Left ventricle myocardium inferior (tissue), 1 donor: ENCODE measurements around the gene SLC24A3. TPM values are rescaled to one million over a fixed set of nuclear protein-coding genes. Genes with fewer than 3 reads are reported as not detected.

Experiments
- DNase-seq: peaks from one replicate; pipeline ENCODE4 v3.0.0-alpha.2; 2020
- H3K27ac ChIP-seq: fragments of 200-600 bp; replicated peaks from 2 replicates; pipeline ENCODE4 v1.8.0; 2021
- H3K27me3 ChIP-seq: fragments of 200-600 bp; 2 replicates; pipeline ENCODE4 v1.8.0; 2021; ENCODE audit warnings: low read depth
- H3K36me3 ChIP-seq: fragments of 200-600 bp; 2 replicates; pipeline ENCODE4 v1.8.0; 2021
- H3K4me1 ChIP-seq: fragments of 200-600 bp; 2 replicates; pipeline ENCODE4 v1.8.0; 2021
- H3K4me3 ChIP-seq: fragments of 200-600 bp; 2 replicates; pipeline ENCODE4 v1.8.0; 2021; ENCODE audit warnings: mild to moderate bottlenecking, moderate library complexity
- H3K9me3 ChIP-seq: fragments of 200-600 bp; replicated peaks from 2 replicates; pipeline ENCODE4 v1.8.0; 2021
- intact Hi-C: fragments of 100-400 bp; cut with micrococcal nuclease; formaldehyde crosslinking; loops from one replicate; pipeline ENCODE4 v1.11.0; 2022
- total RNA-seq: library from RNA; stranded (reverse); fragmentation: NEBNext Ultra II Directional; extraction: Animal tissue kit (Norgen Biotek cat#: 25700); gene quantifications from one replicate; pipeline ENCODE4 v1.2.1, GENCODE V29; 2021
- TF ChIP-seq, protein P1 (sequence below): fragments of 200-600 bp; IDR thresholded peaks from 2 replicates; pipeline ENCODE4 v1.8.0; 2021; ENCODE audit warnings: antibody characterized with exemption, mild to moderate bottlenecking, borderline replicate concordance
- donor health status: DM: no; HTN: yes; CAD: no; lungs with severe emphysema.

The SLC24A3 gene
- total RNA-seq, 1 donor from 2014 or later, result 1.3 TPM

DNA sequence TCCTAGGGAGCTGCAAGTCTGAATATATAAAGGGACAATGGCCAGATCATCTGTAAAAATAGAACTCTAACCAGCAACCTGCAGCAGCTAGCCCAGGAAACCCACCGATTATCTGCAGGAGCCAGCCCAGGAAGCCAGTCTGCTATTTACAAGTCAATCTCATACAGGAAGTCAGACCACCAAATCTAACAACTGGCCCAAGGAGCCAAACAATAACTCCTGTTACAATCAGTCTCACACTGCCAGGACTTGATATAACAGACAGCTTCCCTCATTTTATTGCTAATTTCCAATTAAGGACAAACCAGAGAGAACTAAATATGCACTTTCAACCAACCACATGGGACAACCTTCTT lies 531.2 kb downstream of the SLC24A3 start:
- Histone ChIP-seq H3K9me3 (peaks cover 5% of the 10 kb centered on the region), H3K36me3 (no peaks in the 10 kb centered on the region), H3K27ac (no peak overlapping the region), H3K27me3 (no peaks in the 10 kb centered on the region), H3K4me1 (no peaks in the 10 kb centered on the region), H3K4me3 (no peak overlapping the region)
- TF ChIP-seq, protein P1, sequence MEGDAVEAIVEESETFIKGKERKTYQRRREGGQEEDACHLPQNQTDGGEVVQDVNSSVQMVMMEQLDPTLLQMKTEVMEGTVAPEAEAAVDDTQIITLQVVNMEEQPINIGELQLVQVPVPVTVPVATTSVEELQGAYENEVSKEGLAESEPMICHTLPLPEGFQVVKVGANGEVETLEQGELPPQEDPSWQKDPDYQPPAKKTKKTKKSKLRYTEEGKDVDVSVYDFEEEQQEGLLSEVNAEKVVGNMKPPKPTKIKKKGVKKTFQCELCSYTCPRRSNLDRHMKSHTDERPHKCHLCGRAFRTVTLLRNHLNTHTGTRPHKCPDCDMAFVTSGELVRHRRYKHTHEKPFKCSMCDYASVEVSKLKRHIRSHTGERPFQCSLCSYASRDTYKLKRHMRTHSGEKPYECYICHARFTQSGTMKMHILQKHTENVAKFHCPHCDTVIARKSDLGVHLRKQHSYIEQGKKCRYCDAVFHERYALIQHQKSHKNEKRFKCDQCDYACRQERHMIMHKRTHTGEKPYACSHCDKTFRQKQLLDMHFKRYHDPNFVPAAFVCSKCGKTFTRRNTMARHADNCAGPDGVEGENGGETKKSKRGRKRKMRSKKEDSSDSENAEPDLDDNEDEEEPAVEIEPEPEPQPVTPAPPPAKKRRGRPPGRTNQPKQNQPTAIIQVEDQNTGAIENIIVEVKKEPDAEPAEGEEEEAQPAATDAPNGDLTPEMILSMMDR, result no peak
- DNase-seq, result no peak
- intact Hi-C loops, result no loop called here

DNA sequence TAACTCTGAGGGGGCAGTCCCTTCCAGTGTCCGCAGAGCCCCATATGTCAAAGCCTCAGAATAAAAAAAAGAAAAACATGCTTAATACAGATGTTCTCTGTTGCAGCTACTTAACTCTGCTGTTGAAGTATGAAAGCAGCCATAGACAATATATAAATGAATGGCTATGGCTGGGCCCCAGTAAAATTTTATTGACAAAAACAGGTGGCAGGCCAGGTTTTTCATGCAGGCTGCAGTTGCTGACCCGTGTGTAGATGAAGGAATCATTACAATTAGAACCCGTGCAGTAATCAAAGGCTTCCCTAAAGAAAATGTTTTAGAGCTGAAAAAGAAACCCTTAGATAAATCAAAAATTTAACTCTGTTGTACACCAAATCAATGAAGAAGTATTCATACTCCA lies 532.7 kb downstream of the SLC24A3 start:
- Histone ChIP-seq H3K27me3 (no peaks in the 10 kb centered on the region), H3K4me1 (peaks cover 8% of the 10 kb centered on the region), H3K9me3 (peaks cover 5% of the 10 kb centered on the region), H3K27ac (no peak overlapping the region), H3K36me3 (no peaks in the 10 kb centered on the region), H3K4me3 (no peak overlapping the region)
- TF ChIP-seq, protein P1, result no peak
- intact Hi-C loops, result no loop called here
- no peak for DNase-seq

DNA sequence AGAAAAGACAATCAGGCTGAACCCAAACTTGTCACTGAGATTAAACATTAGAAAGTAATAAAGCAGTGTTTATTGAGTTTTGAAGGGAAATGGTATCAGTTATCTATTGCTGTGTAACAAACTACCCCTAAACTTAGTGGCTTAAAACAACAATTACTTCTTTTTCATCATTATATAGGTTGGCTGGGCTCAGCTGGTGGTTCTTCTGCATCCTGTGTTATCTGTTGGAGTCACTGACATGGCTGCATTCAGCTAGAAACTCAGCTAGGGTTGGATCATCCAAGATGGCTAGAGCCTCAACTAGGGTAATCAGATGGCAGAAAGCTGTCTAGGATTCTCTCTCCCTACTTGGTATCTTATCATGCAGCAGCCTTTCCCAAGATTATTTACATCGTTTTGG lies 533.1 kb downstream of the SLC24A3 start:
- intact Hi-C loops, result no loop called here
- no peak for DNase-seq
- H3K27ac ChIP-seq, result no peak overlapping the region
- H3K4me3 ChIP-seq, result no peak overlapping the region
- H3K4me1 ChIP-seq, result peaks cover 12% of the 10 kb centered on the region
- no peaks in the 10 kb centered on the region for H3K27me3 ChIP-seq
- TF ChIP-seq, protein P1, result no peak
- H3K9me3 ChIP-seq, result peaks cover 5% of the 10 kb centered on the region
- no peaks in the 10 kb centered on the region for H3K36me3 ChIP-seq

DNA sequence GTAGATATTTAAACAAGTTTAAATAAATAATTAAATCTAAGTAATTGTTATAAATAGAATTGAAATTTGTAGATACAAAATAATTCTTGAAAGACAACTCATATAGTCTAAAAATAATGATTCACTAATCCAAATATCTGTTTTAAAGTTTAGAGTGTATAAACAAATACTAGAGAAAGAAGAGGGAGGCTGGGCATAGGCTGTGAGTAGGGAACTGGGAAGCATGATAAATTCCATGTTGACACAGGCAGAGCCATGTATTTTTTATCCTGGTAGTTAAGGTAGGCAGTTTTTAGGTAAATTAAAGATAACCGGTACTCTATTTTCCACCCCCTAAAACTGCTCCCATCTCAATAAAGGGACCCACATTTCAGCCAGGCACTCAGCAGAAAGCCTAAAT lies 534.0 kb downstream of the SLC24A3 start:
- H3K36me3 ChIP-seq, result no peaks in the 10 kb centered on the region
- no peak overlapping the region for H3K4me3 ChIP-seq
- H3K9me3 ChIP-seq, result peaks cover 5% of the 10 kb centered on the region
- no peaks in the 10 kb centered on the region for H3K27me3 ChIP-seq
- DNase-seq, result no peak
- H3K27ac ChIP-seq, result no peak overlapping the region
- intact Hi-C loops, result no loop called here
- TF ChIP-seq, protein P1, result no peak
- H3K4me1 ChIP-seq, result peaks cover 19% of the 10 kb centered on the region

DNA sequence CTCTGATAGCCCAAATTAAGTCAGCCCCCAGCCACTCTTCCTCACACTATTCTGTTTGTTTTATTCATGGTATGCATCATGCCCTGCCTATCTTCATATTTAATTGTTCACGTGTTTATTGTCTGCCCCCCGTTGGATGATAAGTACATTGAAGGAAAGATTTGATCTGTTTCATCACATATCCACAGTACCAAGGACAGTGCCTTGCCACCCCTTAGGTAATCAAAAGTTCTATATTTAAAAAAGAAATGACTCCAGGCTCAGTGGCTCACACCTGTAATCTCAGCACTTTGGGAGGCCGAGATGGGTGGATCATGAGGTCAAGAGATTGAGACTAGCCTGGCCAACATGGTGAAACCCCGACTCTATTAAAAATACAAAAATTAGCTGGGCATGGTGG lies 535.5 kb downstream of the SLC24A3 start:
- DNase-seq, result no peak
- H3K27me3 ChIP-seq, result no peaks in the 10 kb centered on the region
- H3K4me1 ChIP-seq, result peaks cover 19% of the 10 kb centered on the region
- H3K27ac ChIP-seq, result no peak overlapping the region
- peaks cover 5% of the 10 kb centered on the region for H3K9me3 ChIP-seq
- no peak overlapping the region for H3K4me3 ChIP-seq
- intact Hi-C loops, result no loop called here
- TF ChIP-seq, protein P1, result no peak
- H3K36me3 ChIP-seq, result no peaks in the 10 kb centered on the region

DNA sequence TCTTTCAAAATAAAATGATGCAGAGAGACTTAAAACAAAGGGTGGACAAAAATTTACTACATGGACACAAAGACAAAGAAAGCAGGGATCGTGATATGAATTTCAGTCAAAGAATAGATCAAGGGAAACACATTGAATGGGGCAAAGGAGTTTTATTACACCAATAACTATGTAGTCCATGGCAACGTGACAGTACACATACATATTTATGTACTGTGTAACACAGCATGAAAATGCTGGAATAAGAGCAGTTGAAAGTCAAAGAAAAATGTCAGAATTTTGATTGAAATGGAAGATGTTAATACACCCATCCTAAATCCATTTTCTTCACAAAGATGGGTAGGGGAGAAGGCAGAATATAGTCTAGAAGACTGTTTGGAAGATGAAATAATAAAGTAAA lies 536.2 kb downstream of the SLC24A3 start:
- Histone ChIP-seq H3K27ac (no peak overlapping the region), H3K36me3 (no peaks in the 10 kb centered on the region), H3K27me3 (no peaks in the 10 kb centered on the region), H3K4me3 (no peak overlapping the region), H3K4me1 (peaks cover 19% of the 10 kb centered on the region), H3K9me3 (peaks cover 5% of the 10 kb centered on the region)
- DNase-seq, result no peak
- intact Hi-C loops, result no loop called here
- TF ChIP-seq, protein P1, result no peak
